Left cardiac atrium (tissue), 4 donors: Measurements from ENCODE around the gene MYO5B. TPM values are rescaled to one million over a fixed set of nuclear protein-coding genes. Genes with fewer than 3 reads are reported as not detected.

Experiments used
- ATAC-seq, 2 donors: fragments of 200-7000 bp; cut with Tn5 transposase; one replicate each; pipeline ENCODE4 v1.9.1; 2020; ENCODE audit warnings: mild to moderate bottlenecking in 2 of 2, moderate library complexity in 2 of 2
- DNase-seq: peaks from one replicate; pipeline ENCODE4 v3.0.0-alpha.2; 2020
- intact Hi-C, 2 donors: fragments of 100-400 bp; cut with DNase I; formaldehyde crosslinking; loops; one replicate each; pipeline versions ENCODE4 v1.14.1 to v1.15.1; 2022 to 2023
- total RNA-seq, 2 donors: library from RNA; stranded (reverse); fragmentation: NEBNext Ultra II Directional; extraction: Animal tissue kit (Norgen Biotek cat#: 25700); gene quantifications; one replicate each; pipeline ENCODE4 v1.2.1, GENCODE V29; 2021
- donor health status: DM: no; HTN: yes; CAD: no.
- donor health status: DM: no; HTN: yes; CAD: no; lungs with severe emphysema.
- donor health status: DM: yes; HTN: yes; CAD: no.
- donor health status: Dilated cardiomyopathy.

MYO5B gene
- total RNA-seq, 2 donors from 2014 or later: 4.6 to 7.2 TPM

- ATAC-seq (peak in 1 of 2 donors; percentile 70), DNase-seq (no peak)
- intact Hi-C loops: no loop called here
Measured at GRCh38 chr18:49926106-49926745, 268.7 kb downstream of the MYO5B start.

DNA sequence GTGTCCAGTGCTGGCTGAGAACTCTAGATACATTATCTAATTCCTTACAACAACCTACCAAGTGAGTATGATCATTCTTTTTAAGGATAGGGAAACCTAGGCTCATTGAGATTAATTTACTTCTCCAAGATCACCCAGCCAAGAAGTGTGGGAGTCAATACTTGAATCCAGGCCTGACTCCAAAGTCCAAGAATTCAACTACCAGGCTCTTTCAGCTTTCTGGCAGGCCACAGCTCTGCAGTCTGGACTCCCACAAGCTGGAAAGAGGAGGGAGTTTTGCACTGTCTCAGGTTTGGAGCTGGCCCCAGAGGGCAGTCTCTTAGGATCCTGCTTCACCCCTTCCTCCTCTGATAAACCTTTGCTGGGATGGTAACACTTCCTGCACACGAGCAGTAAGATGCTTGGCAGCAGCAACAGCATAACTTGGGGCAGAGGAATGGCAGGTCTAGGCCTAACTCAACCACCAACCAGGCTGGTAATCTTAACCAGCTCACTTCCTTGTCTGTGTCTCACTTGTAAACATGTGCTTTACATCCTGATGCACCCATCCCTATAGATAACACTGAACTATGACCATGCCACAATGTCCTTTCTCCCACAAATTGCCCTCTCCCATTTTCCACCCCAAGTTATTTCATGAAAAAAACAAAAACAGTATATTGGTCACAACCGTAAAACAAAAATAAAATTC is 270.5 kb downstream of the MYO5B start:
- ATAC-seq: peak in 1 of 2 donors; percentile 90
- intact Hi-C loops: no loop called here
- no peak for DNase-seq

GRCh38 chr18:49922228-49922627 is 272.7 kb downstream of the MYO5B start:
- no peak for DNase-seq
- ATAC-seq: no peak
- intact Hi-C loops: no loop called here

DNA sequence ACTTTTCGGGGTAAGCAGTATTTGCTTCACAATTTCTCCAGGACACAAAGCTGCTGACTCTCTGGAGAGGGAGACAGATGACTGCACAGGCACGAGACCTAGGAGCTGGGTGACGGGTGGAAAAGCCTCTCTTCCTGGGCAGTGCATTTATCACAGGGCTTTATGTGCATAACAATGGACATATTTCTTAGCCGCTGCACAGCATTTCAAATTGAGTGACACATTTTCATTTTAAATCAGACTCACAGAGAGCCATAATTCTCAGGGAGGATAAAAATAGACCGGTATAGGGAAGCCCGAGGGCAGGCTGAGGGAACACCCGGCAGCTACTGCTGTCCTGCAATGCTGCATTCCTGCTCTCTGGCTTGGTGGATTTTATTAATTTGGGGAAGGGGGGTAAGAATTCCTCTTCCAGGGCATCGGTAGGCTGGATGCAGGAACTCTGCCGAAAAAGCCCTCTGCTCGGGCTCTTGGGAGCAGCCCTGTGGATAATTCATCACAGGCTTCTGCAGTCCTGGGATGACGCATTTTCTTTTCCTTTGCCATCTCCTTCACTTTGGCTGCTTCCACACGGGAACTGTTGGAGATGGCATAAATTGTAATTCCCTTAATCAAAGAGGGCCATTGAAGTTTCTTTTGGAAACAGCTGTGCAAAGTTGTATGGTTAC is 273.5 kb downstream of the MYO5B start:
- intact Hi-C loops: no loop called here
- no peak for DNase-seq
- no peak for ATAC-seq

DNA sequence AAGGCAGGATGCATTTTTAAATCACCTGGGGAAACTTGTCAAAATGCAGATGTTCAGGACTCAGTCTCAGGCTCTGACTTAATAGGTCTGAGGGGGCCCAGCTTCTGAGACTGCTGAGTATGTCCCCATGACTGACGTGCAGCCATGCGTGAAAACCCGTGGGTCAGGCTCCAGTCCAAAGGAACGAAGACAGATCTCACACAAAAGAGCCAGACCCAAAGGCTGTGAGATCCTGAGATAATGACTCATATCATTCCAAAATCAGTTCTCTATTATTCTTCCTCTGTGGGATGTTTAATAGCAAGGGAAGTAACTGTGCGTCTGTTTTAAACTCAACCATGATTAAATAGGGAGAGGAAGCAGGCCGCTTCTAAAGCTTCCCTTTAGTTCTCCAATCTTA is 274.2 kb downstream of the MYO5B start:
- DNase-seq: no peak

GRCh38 chr18:49917742-49918141 is 277.2 kb downstream of the MYO5B start:
- ATAC-seq (no peak), DNase-seq (no peak)
- intact Hi-C loops: no loop called here

More for the DNA sequence above, 274.2 kb downstream of the MYO5B start:
- intact Hi-C loops: no loop called here
- ATAC-seq: no peak

DNA sequence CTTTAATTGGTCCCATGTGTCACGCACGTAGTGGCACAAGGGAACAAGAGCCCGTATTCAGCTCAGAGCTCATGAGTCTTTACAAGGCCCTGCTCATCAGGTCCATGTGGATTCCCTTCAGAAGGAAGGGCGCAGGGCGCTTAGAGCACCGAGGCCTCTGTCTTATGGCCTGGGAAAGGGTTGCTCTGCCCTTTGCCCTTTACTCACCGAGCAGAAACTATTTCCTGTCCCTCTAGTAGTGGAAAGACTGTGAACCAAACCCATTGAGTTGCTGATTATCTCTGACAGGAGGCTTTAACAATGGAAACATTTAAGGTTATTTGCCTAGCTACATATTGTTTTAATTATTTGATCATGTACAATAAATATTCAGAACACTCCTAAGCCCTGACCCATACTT is 279.6 kb downstream of the MYO5B start:
- DNase-seq (no peak), ATAC-seq (no peak)
- intact Hi-C loops: no loop called here

DNA sequence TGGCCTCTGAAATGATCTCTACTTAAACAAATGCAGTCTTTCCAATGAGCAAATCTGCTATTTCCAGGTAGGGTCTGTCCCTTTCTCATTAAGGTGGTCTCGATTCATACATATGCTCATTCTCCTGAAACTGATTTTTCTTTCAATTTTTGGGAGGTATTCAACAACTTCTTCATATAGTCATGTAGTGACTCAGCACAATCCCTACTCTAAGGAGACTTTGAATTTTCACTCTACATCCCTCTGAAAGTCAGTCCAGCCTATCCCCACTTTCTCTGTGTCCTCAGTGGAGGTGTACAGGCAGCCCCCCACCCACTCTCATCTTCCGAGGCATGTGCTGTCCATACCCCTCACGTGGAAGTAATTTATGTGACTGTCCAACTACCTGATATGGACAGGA is 281.7 kb downstream of the MYO5B start:
- intact Hi-C loops: no loop called here
- ATAC-seq (no peak), DNase-seq (no peak)

- intact Hi-C loops: no loop called here
- ATAC-seq (no peak), DNase-seq (no peak)
Measured at GRCh38 chr18:49911427-49911826, 283.5 kb downstream of the MYO5B start.

DNA sequence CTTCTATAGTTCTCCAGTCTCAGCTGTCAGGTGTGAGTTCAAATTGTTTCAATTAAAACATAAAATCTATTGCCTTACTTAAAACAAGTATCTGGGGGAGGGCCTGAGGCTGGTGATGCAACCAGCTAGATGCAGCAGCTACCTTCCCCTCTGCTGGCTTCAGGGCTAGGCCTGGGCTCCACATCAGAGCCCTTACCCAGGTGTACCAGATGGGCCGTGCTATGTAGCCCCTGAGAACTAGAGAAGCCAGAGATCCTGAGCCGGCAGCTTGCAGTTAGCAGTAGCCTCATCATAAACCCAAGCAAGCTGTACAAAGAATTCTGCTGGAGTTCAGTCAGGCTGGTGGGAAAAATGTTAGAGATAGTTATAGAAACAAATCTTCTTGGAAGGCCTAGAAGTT is 284.0 kb downstream of the MYO5B start:
- intact Hi-C loops: no loop called here
- DNase-seq (no peak), ATAC-seq (no peak)

- no peak for ATAC-seq
- intact Hi-C loops: no loop called here
- DNase-seq: no peak
Measured at GRCh38 chr18:49910019-49910418, 284.9 kb downstream of the MYO5B start.

- intact Hi-C loops: no loop called here
- DNase-seq (no peak), ATAC-seq (peak in 1 of 2 donors; percentile 57)
Measured at GRCh38 chr18:49907346-49907929, 287.5 kb downstream of the MYO5B start.

DNA sequence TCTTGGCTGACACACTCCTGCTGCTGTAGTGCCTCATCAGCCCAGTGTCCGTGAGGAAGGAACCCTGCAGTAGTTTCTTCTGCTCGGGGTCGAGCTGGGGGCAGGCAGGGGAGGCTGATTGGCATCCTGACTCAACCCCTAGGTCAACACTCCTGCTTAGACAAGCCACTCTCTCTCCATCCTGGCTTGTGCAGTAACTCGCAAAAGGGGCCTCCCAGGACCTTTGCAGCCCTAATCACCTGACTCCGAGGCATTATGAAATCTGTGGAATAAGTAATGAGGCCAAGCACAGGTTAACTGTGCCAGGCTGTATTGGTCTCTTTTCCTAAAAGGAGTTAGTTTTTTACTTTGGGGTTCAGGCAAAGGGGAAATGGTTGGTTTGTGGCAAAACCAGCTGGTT is 289.2 kb downstream of the MYO5B start:
- intact Hi-C loops: no loop called here
- DNase-seq (no peak), ATAC-seq (no peak)

DNA sequence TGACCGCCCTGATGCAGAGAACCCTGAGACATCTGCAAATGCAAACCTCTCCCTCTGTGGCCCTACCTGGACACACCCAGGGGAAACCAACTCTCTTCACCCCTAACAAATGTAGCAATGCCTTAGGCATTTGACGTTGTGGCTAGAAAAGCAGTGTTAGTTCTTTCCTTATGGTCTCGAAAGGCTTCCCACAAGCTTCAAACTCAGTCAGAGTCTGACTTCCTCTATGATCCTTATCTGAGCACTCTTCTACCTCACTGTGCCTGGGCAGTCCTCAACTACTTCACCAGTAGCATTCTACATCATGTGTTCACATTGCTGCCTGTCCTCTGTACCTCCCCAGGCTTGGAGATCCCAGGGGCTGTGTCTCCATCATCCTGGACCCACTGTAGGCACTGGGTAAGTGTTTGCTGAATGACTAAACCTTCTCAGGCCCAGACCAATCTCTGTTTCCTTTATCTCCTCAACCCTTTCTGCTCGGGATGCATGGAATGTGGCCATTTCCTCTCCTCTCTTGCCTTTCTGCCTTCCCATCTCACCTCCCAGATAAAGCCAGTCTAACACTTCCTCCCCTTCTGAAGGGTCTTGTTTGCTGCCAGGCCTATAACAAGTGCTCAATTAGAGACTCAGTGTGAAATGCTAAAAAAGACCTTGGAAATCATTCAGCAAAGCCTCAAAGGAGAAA is 289.9 kb downstream of the MYO5B start:
- intact Hi-C loops: no loop called here
- no peak for ATAC-seq
- no peak for DNase-seq

DNA sequence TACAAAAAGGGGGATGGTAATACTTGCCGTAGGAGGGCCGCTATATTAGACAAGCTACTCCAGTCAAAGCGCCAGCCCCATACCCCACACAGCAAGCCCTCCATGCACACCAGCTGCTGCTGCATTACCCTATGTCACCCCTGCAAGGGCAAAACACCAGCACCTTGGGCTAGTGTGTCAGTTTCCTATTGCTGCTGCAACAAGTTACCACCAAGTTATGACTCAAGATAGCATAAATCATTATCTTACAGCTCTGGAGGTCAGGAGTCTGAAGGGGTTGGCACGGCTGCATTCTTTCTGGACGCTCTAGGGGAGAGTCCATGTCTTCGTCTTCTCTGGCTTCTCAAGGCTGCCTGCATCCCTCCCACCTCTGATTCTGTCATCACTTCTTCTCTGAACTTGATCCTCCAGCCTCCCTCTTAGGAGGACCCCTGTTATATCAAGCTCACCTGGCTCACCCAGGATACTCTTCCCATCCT is 293.0 kb downstream of the MYO5B start:
- intact Hi-C loops: no loop called here
- ATAC-seq (no peak), DNase-seq (no peak)

GRCh38 chr18:49899657-49900330 is 295.2 kb downstream of the MYO5B start:
- intact Hi-C loops: no loop called here
- no peak for ATAC-seq

DNA sequence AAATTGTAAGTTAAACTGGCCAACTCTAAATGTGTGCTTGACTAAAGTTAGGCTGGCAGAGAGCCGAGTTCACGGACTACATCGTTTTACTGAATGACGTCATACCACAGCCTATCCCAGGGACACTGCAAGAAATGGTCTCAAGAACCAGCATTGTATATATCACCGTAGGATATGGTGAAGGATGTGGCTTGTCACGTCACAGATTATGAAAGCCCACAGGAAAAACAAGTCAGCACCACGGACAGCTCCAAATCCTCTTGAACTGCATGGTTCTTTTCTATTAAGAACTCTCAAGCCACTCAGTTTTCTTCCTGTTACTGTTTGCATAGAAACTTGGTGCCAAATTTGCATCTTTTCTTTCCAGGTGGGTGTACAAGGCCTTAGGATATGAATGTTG is 296.5 kb downstream of the MYO5B start:
- intact Hi-C loops: no loop called here
- peak; percentile 57 for DNase-seq
- ATAC-seq: peak in 1 of 2 donors; percentile 47

More at GRCh38 chr18:49899657-49900330, 295.2 kb downstream of the MYO5B start:
- DNase-seq: no peak

DNA sequence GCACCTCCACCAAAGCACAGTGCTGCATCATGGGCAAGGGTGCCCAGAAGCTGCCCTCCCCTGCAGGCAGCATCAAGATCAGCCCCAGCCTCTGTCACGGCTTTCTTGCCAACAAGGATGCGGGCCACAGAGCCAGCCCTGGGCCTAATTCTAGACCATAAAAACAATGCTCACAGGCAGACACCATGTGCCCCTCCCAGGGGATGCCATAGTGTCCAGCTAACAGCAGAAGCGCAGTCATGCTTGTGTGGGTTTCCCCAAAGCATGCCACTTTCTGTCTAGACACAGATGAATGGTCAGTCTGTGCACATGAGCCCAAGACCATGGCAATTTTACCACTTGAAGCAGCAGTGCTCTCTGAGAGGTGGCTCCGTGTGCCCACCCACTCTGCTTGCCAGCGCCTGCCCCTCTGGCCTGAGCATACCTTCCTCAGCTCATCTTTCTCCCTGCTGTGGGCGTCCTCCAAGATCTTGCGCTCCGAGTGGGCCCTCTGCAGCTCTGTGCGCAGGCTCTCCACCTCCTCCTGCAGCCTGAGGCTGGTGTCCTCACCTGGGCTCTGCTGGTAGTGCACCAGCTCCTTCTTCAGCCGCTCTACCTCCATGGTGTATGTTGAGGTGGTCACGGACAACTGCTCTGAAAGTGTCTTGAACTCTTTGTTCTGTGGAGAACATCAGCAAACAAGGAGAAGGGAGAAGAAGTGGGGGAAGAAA is 300.3 kb downstream of the MYO5B start:
- intact Hi-C loops: no loop called here
- ATAC-seq (no peak), DNase-seq (no peak)
